Thoracic aorta (tissue), 2 donors: Measurements from ENCODE around the gene GIPC2. TPM values are rescaled to one million over a fixed set of nuclear protein-coding genes. Genes with fewer than 3 reads are reported as not detected.

ENCODE experiments used
- ATAC-seq: fragments of 150-250 bp; one replicate; pipeline ENCODE4 v1.8.0; 2017; ENCODE audit warnings: low read depth; ENCODE audit not compliant: insufficient number of reproducible peaks, low FRiP score
- DNase-seq: peaks from one replicate; pipeline ENCODE4 v3.0.0-alpha.2; 2020; ENCODE audit warnings: low spot score
- H3K27ac ChIP-seq, 2 donors: fragments of 200-600 bp; sonication (generic); 1 replicate in 1 of 2; 2 replicates in 1 of 2; pipeline ENCODE4 v1.5.1; 2016; ENCODE audit warnings: mild to moderate bottlenecking in 2 of 2, moderate library complexity in 2 of 2
- H3K27me3 ChIP-seq: fragments of 200-600 bp; sonication (generic); replicated peaks from 2 replicates; pipeline ENCODE4 v1.6.0; 2016; ENCODE audit warnings: mild to moderate bottlenecking; ENCODE audit not compliant: insufficient read depth
- H3K36me3 ChIP-seq: fragments of 200-600 bp; sonication (generic); one replicate; pipeline ENCODE4 v1.5.1; 2016
- H3K4me1 ChIP-seq, 2 donors: fragments of 200-600 bp; sonication (generic); 1 replicate in 1 of 2; 2 replicates in 1 of 2; pipeline versions ENCODE4 v1.5.1 to v1.6.0; 2016; ENCODE audit warnings: low read depth in 2 of 2, mild to moderate bottlenecking in 1 of 2; ENCODE audit not compliant: control insufficient read depth in 1 of 2
- H3K4me3 ChIP-seq: fragments of 200-600 bp; sonication (generic); 2 replicates; pipeline ENCODE4 v1.5.1; 2016; ENCODE audit warnings: mild to moderate bottlenecking
- H3K9me3 ChIP-seq: fragments of 200-600 bp; sonication (generic); 2 replicates; pipeline ENCODE4 v1.5.1; 2016
- CTCF ChIP-seq: fragments of 200-600 bp; sonication (generic); IDR thresholded peaks from one replicate; pipeline ENCODE4 v1.5.1; 2019; ENCODE audit warnings: antibody characterized with exemption
- total RNA-seq, 2 donors: library from RNA; depleted of rRNA; stranded (reverse); fragments of >200 nt; gene quantifications; one replicate each; pipeline versions ENCODE4 v1.1.0 to v1.2.3, GENCODE V29; 2016

GIPC2 gene
- total RNA-seq, 2 donors from 2014 or later = 1.6 to 3.2 TPM

- Histone ChIP-seq H3K4me1 (no peaks in the 10 kb centered on the region), H3K27ac (no peak overlapping the region), H3K27me3 (no peaks in the 10 kb centered on the region), H3K9me3 (peaks cover 7% of the 10 kb centered on the region), H3K4me3 (no peak overlapping the region), H3K36me3 (no peaks in the 10 kb centered on the region)
- no peak for DNase-seq
- ATAC-seq = no peak
- TF ChIP-seq CTCF = no peak
Measured at GRCh38 chr1:78088486-78088885, 42.7 kb downstream of the GIPC2 start.

- Histone ChIP-seq H3K4me3 (no peak overlapping the region), H3K36me3 (no peaks in the 10 kb centered on the region), H3K27me3 (no peaks in the 10 kb centered on the region), H3K4me1 (no peaks in the 10 kb centered on the region), H3K27ac (no peak overlapping the region), H3K9me3 (peaks cover 7% of the 10 kb centered on the region)
- DNase-seq = no peak
- TF ChIP-seq CTCF = no peak
- no peak for ATAC-seq
Measured at GRCh38 chr1:78089010-78089409, 43.2 kb downstream of the GIPC2 start.

GRCh38 chr1:78090472-78091133 is 44.8 kb downstream of the GIPC2 start:
- DNase-seq (no peak), ATAC-seq (no peak)
- H3K36me3 ChIP-seq = no peaks in the 10 kb centered on the region
- no peak overlapping the region for H3K4me3 ChIP-seq
- no peaks in the 10 kb centered on the region for H3K4me1 ChIP-seq
- peaks cover 7% of the 10 kb centered on the region for H3K9me3 ChIP-seq
- H3K27ac ChIP-seq = no peak overlapping the region
- no peak for TF ChIP-seq CTCF
- no peaks in the 10 kb centered on the region for H3K27me3 ChIP-seq

GRCh38 chr1:78091215-78091813 is 45.5 kb downstream of the GIPC2 start:
- no peaks in the 10 kb centered on the region for H3K36me3 ChIP-seq
- H3K9me3 ChIP-seq = peaks cover 7% of the 10 kb centered on the region
- peaks cover 0 to 4% of the 10 kb centered on the region in 2 donors for H3K4me1 ChIP-seq
- H3K4me3 ChIP-seq = no peak overlapping the region
- H3K27ac ChIP-seq = no peak overlapping the region
- TF ChIP-seq CTCF = no peak
- ATAC-seq (no peak), DNase-seq (no peak)
- H3K27me3 ChIP-seq = no peaks in the 10 kb centered on the region

- peaks cover 1% of the 10 kb centered on the region for H3K9me3 ChIP-seq
- peaks cover 4% of the 10 kb centered on the region in 2 donors for H3K4me1 ChIP-seq
- H3K4me3 ChIP-seq = no peak overlapping the region
- no peak overlapping the region for H3K27ac ChIP-seq
- no peak for TF ChIP-seq CTCF
- ATAC-seq (no peak), DNase-seq (no peak)
- no peaks in the 10 kb centered on the region for H3K27me3 ChIP-seq
- H3K36me3 ChIP-seq = no peaks in the 10 kb centered on the region
Measured at GRCh38 chr1:78091886-78092285, 46.1 kb downstream of the GIPC2 start.
